Stimulated activated CD8-positive, alpha-beta memory T cell treated with anti-CD3 and anti-CD28 coated beads, Interleukin-7, amount 100 ng/mL, for 1 hour (primary cell): ENCODE results near the gene KIF1B.
A peak's percentile ranks its signal among the peaks of the same experiment; 100 is the strongest.
"Not testable (repeated sequence)": the region's sequence is repeated elsewhere in the genome, so short reads cannot be mapped to it uniquely, and the experiment has no call there.

Experiments used
- DNase-seq, 2 donors: peaks; one replicate each; pipeline ENCODE4 v3.0.0-alpha.2; 2020; ENCODE audit warnings: low read depth in 2 of 2

The KIF1B gene

DNA sequence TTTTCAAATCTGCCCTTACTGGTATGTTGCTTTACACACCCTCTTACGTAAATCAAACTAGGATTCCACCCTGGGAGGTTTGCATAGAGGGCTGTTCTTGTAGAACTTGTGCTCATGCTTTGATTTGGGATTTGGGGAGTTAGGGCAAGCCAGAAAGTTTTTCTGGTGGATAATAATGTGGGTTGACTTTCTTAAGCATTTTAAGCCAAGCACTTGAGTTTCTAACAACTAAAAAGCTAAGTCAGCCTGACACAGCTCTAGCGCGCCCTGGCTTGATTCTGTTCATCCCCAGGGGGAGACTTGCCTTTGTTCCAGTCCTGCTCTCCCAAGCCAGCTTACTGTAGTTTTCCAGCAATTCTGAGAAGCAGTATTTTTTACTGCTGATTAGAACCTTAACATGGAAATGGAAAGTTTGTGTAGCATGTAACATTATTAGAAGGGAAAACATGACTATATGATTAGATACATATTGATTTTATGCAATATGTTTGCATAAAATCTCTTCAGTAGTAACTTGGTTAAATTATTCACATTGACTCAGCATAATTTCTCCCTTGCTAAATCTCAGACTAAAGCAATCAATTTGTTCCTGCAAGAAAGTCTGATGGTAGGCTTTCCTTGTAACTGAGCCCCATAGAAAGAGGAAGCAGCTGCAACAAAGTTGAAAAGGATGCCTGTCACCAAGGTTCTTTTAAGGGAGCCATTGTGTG is 177.5 kb downstream of the KIF1B start:
- no peak for DNase-seq

- no peak for DNase-seq
Observed at GRCh38 chr1:10388387-10388715, 178.0 kb downstream of the KIF1B start.

DNA sequence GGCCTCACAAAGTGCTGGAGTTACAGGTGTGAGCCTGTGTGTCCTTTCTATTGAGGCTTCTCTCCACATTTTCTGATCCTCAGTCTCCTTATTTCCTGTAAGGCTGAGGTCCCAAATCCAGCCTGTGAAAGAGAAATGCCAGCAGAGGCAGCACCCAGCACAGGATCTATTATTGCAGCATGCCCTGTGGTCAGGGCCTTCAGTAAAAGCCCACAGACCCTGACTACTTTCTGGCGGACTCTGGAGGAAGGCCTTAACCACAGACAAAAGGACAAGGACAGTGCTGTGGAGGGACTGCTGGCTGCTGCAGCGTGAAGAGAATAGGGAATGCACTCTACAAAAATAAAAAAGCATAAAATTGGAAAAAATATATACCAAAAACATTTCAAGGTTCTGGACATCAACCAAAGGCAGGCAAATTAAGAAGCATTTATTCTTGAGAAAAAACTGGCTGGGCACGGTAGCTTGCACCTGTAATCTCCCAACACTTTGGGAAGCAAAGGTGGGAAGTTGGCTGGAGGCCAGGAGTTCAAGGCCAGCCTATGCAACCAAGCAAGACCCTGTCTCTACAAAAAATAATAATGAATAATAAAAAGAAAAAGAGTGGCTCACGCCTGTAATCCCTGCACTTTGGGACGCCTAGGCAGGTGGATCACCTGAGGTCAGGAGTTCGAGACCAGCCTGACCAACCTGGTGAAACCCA is 179.1 kb downstream of the KIF1B start:
- DNase-seq: no peak

DNA sequence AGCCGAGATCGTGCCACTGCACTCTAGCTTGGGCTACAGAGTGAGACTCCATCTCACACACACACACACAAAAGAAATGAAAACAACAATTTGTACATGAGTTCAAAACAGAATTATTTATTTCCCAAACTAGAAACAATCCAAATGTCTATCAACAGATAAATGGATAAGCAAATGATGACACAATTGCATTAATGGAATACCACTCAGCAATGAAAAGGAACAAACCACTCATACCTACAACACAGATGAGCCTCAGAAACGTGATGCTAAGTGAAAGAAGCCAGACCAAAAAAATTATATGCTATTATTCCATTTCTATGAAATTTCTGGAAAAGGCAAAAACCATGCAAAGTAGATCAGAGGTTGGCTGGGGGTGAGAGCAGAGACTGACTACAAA is 186.5 kb downstream of the KIF1B start:
- DNase-seq: no peak

GRCh38 chr1:10398278-10398733 is 187.9 kb downstream of the KIF1B start:
- no peak for DNase-seq

DNA sequence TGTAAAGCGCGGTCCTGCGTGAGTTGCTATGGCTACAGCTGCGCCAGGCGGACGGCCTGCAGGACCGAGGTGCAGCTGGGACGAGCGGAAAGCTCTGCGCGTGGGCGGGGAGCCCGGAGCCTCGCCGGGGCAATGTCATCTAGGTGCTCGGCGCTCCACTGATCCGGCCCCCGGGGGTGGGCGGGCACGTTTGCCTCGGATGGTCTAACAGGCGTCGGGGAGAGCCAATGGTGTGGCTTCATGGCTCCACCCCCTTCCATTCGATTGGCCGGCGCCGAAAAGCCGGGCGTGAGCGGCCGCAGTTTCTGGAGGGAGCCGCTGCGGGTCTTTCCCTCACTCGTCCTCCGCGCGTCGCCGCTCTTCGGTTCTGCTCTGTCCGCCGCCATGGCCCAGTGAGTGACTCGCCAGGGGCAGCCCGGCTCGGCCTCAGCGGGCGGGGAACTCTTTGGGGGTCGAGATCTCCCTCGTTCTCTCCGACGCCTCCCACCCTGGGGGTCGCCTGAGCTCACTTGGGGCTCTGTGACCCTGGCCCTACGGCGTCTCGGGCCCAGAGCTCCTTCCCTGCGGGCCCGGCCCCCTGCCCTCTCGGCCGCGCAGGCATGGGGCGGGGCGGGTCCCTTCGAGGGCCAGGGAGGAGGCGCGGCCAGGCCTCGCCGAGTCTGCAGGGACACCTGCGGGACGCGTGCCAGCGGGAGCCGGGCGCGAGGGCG is 188.5 kb downstream of the KIF1B start, which contains the start of gene PGD:
Gene PGD, plus strand, starts transcription at position 331 of the 710 bp plus-strand sequence. Its CDS starts 54 bp downstream, at position 385.
- peak; percentile 92 to 93 for DNase-seq

DNA sequence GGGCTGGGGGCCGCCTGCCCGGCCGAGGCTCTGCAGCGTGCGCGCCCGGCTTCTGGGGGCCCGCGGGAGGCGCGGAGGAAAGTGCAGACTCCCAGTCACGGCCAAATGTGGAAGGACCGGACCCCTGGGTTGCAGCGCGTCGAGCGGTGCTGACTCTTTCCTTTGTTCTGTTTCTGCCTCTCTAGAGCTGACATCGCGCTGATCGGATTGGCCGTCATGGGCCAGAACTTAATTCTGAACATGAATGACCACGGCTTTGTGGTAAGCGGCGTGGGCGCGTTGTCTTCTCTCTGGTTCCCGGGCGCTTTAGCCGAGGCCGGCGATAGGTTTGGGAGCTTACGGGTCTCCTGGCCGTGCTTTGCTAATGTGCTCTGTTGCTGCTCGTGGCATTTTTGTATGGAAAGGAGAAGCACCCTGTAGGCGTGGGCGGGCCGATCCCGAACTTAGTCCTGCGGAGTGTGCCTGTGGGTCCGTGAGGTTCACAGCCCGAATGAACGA is 189.1 kb downstream of the KIF1B start:
- no peak for DNase-seq

GRCh38 chr1:10400013-10400412 is 189.6 kb downstream of the KIF1B start:
- no peak for DNase-seq

- no peak for DNase-seq
Observed at GRCh38 chr1:10401281-10401680, 190.9 kb downstream of the KIF1B start.

DNA sequence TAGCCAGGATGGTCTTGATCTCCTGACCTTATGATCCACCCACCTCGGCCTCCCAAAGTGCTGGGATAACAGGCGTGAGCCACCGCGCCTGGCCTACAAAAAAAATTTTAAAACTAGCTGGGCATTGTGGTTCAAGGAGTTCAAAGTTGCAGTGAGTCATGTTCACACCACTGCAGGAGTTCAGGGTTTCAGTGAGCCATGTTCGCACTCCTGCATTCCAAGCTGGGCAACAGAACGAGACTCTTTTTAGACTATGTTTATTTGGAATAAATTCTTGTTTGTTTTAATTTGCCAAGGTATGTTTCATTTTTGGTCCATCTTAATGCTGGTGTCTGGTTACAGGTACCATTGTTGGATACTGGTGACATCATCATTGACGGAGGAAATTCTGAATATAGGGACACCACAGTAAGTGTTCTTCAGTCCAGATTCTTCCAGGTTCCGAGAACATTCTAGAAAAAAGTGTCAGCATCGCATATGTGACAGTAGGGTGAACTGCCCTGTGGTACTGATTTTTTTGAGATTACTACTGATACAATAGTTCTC is 192.4 kb downstream of the KIF1B start:
- DNase-seq: no peak

- DNase-seq: no peak
Observed at GRCh38 chr1:10407201-10407600, 196.8 kb downstream of the KIF1B start.

GRCh38 chr1:10415211-10415930 is 205.0 kb downstream of the KIF1B start:
- no peak for DNase-seq

GRCh38 chr1:10415967-10416366 is 205.6 kb downstream of the KIF1B start:
- not testable (repeated sequence) for DNase-seq

GRCh38 chr1:10418741-10419140 is 208.4 kb downstream of the KIF1B start:
- DNase-seq: not testable (repeated sequence)

DNA sequence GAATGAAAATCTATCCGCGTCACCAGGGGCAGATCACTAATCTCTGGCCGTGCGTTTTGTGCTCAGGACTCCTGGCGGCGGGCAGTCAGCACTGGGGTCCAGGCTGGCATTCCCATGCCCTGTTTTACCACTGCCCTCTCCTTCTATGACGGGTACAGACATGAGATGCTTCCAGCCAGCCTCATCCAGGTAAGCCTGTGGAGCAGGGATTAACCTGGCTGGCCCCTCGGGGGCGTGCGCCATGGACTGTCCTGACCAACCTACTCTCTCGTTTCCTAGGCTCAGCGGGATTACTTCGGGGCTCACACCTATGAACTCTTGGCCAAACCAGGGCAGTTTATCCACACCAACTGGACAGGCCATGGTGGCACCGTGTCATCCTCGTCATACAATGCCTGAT is 209.0 kb downstream of the KIF1B start:
- DNase-seq: no peak

GRCh38 chr1:10421637-10422036 is 211.3 kb downstream of the KIF1B start:
- DNase-seq: no peak

- no peak for DNase-seq
Observed at GRCh38 chr1:10424034-10424433, 213.7 kb downstream of the KIF1B start.

- DNase-seq: no peak
Observed at GRCh38 chr1:10424651-10425050, 214.3 kb downstream of the KIF1B start.

- DNase-seq: not testable (repeated sequence)
Observed at GRCh38 chr1:10425826-10426534, 215.6 kb downstream of the KIF1B start.

GRCh38 chr1:10426535-10426848 is 216.1 kb downstream of the KIF1B start:
- DNase-seq: not testable (repeated sequence)

GRCh38 chr1:10428984-10429383 is 218.6 kb downstream of the KIF1B start:
- no peak for DNase-seq
